HG03280 (cell line): ENCODE measurements around the gene NLRX1.
"Not testable (repeated sequence)": the region's sequence is repeated elsewhere in the genome, so short reads cannot be mapped to it uniquely, and the experiment has no call there.

ENCODE experiments used
- ATAC-seq: cut with Tn5 transposase; IDR thresholded peaks from one replicate; pipeline ENCODE4 v1.9.1; 2021; ENCODE audit warnings: mild to moderate bottlenecking, moderate library complexity; ENCODE audit not compliant: unreplicated experiment

NLRX1 gene

DNA sequence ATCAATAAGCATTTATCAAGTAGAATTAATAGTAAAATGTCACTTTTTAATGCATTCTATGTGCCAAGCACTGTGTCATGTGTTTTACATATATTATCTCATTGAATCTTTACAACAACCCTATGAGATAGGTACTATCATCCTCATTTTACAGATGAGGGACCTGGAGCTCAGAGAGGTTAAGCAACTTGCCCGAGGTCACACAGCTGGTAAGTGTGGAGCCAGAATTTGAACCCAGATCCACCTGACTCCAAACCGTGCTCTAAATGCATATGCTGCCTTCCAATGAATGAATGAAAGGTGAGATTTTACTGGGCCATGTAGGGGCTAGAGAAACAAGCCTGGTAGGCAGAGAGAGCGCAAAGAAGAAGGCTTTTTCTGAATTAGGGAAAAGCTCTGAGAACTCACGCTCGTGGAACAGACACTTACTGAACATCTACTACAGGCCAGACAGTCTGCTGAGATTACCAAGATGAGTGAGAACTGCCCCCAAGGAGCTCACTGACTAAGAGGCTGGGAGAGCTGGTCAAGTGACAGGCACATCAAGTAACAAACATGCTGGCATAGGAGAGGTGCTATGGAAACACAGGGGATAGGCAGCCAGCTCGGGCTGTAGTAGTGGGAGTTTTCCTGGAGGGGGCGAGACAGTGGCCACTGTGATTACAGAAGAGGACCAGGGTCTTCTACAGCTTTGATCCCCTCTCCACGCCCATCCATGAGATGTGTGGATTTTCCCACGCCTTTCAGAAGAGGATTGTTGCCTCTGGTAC is 15.3 kb upstream of the NLRX1 start:
- no peak for ATAC-seq

DNA sequence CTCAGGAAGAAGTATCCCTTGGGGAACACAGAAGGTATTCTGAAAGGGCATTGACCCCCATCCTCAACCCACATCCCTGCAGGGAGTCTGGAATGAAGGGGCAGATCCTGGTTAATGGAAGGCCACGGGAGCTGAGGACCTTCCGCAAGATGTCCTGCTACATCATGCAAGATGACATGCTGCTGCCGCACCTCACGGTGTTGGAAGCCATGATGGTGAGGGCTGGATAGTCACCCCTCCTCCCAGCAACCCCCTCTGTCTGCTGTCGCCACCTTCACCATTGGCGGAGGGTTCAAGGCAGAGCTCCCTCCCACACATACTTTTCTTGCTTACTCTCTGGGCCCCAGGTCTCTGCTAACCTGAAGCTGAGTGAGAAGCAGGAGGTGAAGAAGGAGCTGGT is 14.3 kb upstream of the NLRX1 start:
- ATAC-seq = no peak

DNA sequence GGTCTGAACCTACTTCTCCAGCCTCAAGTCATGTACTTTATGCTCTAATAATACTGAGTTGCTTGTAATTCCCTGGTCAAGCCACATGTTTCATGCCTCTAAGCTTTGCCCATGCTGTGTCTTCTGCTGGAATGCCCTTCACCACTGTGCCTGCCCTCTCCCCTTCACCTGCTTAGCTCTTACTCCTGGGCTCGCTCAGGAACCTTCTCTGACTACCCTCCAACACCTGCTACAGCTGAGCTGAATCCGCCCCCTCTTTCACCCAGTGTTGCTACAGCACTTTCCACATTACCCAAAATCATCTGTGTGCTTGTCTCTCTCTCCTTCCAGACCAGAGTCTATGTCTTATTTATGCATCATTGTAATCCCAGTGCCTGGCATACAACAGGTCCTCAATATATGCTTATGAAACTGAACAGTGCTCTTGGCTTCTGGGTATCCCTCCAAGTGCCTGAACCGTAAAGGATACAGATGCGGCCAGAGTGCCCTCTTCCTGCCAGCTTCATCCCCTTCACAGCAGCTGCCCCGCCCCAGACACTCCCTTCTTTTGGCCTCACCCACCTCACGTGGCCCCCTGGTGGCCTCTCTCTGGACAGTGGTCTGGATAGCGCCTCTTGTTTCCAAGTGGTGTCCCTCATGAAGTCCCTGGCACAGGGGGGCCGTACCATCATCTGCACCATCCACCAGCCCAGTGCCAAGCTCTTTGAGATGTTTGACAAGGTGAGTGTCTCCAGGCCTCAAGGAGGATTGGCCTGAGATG is 12.6 kb upstream of the NLRX1 start:
- no peak for ATAC-seq

DNA sequence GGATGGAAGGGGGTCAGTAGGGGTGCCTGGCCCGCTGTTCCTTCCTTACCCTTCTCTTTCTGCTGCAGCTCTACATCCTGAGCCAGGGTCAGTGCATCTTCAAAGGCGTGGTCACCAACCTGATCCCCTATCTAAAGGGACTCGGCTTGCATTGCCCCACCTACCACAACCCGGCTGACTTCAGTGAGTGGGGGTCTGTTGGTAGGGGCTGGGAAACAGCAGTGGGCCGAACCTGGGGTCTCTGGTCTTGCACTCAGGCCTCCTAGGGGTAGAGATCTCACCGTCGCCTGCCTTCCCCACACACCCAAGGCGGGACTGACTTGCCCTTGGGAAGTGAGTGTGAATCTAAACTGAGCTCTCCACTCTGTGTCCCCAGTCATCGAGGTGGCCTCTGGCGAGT is 12.0 kb upstream of the NLRX1 start:
- ATAC-seq = no peak

DNA sequence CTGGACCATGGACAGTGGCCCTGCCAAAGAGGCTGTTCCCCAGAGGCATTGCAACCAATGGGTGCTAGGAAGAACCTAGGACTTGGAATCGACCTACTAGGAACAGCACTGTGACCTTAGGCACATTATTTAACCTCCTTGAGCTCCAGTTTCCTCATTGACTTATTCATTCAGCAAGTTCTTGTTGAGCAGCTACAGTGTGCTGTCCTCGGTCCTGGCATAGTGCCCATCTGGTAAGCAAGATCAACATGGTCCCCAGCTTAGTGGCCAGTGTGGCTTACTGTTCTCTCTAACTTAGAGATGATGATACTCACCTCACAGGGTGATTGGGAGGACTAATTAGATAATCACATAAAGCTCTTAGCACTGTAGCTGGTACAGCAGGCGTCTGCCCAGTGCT is 11.5 kb upstream of the NLRX1 start:
- no peak for ATAC-seq

DNA sequence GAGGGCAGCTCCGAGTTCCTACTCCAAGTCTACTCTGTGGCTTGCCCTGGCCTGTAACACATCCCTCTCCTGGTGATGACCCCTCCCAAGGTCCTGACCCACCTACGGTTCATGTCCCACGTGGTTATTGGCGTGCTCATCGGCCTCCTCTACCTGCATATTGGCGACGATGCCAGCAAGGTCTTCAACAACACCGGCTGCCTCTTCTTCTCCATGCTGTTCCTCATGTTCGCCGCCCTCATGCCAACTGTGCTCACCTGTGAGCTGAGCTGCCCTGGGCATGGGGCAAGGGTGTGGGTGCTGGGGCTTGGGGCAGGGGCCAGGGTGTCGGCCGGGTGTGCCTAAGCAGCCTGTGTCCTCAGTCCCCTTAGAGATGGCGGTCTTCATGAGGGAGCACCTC is 10.1 kb upstream of the NLRX1 start:
- no peak for ATAC-seq

DNA sequence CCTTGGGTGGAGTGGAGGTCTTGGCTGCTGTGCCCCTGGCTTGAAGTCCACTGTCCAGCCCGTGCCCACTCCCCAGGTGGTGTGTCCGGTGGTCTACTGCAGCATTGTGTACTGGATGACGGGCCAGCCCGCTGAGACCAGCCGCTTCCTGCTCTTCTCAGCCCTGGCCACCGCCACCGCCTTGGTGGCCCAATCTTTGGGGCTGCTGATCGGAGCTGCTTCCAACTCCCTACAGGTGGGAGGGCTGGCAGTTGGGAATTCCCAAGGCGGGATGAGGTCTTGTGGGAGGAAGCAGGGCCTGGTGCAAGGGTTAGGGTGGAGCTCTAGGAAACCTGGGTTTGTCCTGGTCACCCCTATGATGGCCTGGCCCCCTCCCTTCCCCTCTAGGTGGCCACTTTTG is 8.4 kb upstream of the NLRX1 start:
- ATAC-seq = no peak

DNA sequence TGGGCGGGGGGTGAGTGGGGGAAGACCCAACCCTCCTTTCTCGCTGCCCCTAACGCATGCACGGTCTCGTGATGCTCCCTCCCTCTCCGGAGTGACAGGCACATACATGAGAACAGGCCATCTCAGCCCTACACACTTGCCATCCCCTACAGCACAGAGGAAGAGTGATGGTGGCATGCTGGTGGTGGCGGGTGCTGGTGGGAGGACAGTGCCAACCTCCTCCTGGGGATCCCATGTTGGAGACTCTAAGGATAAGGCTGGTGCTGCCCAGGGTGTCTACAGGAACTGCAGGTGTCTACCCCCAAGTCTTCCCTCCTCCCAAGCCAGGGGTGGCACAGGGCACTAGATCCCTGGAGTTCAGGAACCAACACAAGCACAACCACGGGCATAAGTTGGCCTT is 6.7 kb upstream of the NLRX1 start:
- no peak for ATAC-seq

DNA sequence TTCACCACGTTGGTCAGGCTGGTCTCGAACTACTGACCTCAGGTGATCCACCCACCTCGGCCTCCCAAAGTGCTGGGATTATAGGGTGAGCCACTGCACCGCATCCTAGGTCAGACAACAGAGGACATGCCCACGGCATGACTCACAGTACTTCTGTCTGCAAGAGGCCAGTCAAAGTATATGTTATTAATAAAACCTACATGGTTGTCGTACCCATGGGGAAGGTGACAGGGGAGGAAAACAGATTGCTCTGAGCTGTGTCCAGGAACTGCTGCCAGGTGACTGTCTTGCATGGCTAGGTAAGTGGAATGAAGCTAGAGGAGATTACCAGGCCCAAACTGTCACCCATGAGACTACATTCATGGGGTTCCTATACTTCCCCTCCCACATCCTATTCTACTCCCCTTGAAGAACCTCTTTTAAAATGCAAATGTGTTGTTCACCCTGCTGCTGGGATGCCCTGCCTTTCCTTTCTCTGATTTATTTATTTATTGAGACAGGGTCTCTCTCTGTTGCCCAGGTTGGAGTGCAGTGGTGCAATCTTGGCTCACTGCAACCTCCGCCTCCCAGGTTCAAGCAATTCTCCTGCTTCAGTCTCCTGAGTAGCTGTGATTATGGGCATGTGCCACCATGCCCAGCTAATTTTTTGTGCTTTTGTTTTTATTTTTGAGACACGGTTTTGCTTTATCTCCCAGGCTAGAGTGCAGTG is 2.0 kb upstream of the NLRX1 start:
- no peak for ATAC-seq

DNA sequence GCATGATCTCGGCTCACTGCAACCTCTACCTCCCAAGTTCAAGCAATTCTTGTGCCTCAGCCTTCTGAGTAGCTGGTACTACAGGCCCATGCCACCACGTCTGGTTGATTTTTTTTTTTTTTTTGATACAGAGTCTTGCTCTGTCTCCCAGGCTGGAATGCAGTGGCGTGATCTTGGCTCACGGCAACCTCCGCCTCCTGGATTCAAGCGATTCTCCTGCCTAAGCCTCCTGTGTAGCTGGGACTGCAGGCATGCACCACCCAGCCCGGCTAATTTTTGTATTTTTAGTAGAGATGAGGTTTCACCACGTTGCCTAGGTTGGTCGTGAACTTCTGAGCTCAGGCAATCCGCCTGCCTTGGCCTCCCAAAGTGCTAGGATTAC is 1.5 kb upstream of the NLRX1 start:
- not testable (repeated sequence) for ATAC-seq

DNA sequence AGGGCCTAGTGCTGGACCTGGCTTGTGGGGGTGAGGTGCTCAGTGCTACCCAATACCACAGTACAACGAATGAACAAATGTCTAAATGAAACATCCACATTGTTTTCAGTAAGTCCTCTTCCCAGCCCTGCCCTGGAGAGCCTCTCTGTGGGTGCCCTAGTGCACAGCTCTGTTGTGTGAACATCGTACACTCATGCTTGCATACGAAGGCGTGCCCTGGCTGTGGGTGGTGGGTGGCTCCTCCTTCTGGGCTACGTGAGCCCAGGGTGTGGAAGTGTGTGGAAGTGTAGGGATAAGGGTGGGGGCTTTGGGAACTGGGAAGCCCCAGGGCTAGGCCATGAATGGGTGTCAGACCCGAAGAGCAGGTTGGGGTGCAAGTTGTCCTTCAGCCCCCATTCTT is 592 bp upstream of the NLRX1 start:
- ATAC-seq = no peak

DNA sequence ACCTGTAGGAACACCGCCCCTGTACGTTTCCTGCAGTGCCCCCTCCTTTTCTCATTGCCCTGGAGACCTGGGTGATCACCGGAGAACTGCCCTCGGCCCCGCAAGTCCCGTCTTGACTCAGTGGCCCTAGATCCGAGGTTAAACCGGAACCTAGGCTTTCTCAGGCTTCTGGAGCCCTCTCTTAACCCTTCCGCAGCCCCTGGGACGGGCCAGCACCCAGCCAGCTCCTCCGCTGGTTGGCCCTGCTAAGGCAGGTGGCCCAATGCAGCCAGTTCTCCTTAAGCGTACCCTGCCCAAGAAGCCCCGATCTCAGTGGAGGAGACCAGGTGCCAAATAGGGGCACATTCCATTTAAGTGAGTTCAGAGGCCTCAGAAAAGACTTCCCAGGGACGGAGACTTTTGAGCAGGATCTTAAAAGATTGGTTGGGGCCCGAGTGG is 776 bp downstream of the NLRX1 start:
- peak; percentile 31 for ATAC-seq

DNA sequence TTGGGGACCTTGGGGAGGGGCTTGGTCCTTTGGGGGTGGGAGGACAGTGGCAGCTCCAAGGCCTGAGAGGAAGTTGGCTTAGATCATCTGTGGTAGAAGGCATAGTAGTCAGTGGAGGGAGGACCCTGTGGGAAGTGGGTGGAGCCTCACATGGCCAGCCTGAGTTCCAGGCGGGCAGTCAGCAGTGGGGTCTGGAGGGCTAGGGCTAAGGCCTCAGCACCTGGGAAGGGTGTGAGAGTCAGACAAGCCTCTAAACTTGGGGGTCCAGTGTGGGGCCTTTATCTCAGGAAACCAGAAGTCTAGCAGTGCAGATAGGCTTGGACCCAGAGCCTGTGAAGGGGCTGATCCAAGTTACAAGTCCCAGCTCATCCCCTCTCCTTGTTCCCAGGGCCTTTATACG is 4.0 kb downstream of the NLRX1 start:
- no peak for ATAC-seq

DNA sequence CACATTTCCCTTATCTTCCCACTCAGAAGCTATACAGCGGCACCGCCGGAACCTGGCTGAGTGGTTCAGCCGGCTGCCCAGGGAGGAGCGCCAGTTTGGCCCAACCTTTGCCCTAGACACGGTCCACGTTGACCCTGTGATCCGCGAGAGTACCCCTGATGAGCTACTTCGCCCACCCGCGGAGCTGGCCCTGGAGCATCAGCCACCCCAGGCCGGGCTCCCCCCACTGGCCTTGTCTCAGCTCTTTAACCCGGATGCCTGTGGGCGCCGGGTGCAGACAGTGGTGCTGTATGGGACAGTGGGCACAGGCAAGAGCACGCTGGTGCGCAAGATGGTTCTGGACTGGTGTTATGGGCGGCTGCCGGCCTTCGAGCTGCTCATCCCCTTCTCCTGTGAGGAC is 4.9 kb downstream of the NLRX1 start:
- no peak for ATAC-seq

DNA sequence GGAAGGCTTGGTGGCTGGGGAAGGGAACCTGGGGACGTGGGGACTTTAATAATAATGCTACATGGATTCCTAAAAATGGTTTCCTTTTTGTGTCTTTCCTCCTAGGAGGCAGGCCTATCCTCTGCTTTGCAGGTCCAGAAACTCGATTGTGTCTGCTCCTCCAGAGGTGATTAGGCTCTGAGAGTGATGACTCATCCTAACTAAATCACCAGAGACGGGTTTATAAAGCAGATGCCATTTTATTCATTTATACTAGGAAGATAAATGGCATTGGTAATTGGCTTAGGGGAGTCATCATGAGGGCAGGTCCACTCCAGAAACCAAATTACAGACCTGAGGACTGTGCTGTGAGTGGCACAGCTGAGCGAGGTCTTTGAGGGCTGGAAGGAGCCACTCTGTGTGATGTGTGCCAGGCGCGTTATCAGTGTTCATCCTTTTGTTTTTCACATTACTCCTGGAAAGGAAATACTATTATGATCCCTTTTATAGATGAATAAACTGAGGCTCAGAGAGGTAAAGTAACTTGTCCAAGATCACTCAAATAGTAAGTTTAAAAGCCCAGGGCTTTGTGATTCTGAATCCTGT is 7.1 kb downstream of the NLRX1 start:
- ATAC-seq = no peak

DNA sequence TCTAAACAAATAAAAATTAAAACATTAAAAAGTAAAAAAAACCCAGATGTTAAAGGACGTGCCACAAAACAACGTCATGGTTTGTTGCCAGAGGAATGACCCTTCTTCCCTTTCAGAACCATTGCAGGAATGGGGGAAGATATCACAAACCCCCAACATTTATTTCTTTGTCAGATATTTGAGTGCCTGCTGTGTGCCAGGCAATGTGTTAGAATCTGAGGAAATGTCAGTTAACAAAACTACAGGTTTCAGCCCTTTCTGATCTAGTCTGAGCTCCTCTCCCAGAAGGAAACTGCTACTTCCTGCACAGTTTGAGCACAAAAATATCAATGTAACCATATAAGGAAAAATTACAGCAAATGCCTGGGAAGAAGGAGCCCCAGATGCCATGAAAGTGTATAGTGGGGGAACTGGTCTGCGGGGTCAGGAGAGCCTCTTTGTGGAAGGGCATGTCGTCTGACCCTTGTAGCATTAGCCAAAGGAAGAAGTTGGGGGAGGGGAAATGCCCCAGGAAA is 9.7 kb downstream of the NLRX1 start:
- ATAC-seq = no peak

DNA sequence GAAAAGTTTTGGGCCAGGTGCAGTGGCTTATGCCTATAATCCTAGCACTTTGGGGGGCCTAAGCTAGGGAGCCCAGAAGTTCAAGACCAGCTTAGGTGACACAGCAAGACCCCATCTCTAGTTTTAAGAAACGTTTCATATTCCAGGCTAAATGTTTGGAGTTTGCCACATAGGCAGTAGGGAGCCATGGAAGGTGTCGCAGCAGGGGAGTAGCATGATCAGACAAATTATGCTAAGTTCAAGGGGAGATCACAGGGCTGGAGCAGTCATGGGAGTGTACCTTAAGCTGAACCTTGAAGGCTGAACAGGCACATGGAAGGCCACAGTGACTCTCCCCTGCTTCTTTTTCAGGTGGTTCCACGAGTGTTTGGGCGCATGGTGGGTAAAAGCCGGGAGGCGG is 10.8 kb downstream of the NLRX1 start:
- no peak for ATAC-seq

DNA sequence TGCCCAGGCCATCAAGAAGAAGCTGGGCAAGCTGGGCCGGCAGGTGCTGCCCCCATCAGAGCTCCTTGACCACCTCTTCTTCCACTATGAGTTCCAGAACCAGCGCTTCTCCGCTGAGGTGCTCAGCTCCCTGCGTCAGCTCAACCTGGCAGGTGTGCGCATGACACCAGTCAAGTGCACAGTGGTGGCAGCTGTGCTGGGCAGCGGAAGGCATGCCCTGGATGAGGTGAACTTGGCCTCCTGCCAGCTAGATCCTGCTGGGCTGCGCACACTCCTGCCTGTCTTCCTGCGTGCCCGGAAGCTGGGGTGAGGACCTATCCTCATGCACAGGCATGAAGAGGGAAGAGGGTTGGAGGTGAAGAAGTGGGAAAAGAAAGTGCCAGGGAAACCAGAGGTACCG is 11.5 kb downstream of the NLRX1 start:
- no peak for ATAC-seq

DNA sequence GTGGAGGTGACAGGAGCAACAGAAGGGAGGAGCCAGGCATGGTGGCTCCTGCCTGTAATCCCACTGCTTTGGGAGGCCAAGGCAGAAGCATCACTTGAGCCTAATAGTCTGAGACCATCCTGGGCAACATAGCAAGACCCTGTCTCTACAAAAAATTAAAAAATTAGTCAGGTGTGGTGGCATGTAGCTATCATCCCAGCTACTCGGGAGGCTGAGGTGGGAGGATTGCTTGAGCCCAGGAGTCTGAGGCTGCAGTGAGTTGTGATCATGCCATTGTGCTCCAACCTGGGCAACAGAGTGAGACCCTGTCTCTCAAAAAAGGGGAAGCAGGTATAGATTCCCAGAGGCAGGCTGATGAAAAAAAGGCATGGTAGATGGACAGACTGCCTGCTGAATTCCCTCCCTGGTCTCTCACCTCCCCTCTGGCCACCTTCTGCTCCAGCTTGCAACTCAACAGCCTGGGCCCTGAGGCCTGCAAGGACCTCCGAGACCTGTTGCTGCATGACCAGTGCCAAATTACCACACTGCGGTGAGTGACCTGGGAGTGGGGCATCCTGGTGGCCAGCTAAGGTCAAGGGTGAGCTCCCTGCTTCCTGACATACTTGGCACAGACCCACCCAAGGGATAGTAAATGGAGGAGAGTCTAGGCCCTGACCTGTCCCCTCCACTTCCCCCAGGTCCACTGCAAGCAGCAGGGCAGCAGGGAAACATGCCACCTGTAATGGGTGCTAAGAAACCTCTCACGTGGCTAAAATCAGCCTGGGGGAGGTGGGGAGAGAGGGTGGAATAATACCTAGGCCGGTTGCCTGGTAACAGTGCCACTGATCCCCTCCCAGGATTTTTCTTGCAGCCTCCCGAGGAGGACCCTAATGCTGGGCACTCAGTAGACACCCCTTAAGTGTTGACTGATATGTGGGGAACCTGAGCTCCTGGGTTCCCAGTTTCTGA is 12.5 kb downstream of the NLRX1 start:
- ATAC-seq = no peak

DNA sequence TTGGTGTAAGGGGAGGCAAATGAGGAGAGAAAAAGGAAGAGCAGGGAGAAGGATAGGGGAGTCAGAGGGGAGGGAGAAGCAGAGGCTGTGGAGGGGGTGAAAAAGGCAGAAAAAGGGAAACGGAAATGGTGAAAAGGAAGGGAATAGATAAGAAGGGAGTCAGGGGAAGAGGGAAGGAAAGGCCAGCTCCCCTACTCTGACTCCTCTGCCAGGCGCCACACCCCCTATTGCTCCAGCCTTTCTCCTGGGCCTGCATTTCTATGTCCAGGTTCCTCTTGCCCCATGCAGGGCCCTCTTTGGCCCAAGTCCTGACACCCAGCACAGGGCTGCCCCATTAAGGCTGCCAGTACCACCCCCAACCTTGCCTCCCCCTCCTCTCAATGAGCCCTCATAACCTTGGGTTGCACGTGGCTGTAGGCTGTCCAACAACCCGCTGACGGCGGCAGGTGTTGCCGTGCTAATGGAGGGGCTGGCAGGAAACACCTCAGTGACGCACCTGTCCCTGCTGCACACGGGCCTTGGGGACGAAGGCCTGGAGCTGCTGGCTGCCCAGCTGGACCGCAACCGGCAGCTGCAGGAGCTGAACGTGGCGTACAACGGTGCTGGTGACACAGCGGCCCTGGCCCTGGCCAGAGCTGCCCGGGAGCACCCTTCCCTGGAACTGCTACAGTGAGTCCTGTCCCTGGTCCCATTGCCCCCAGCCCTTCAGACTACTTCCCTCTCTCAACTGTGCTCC is 13.3 kb downstream of the NLRX1 start:
- ATAC-seq = no peak
